AG04450 (cell line): ENCODE results near the gene DCAF6. TPM values are rescaled to one million over a fixed set of nuclear protein-coding genes. Genes with fewer than 3 reads are reported as not detected.

ENCODE experiments used
- CTCF ChIA-PET: fragments of 300-600, 350-600 bp; formaldehyde crosslinking; extraction: SDS; loops from one replicate; lab custom pipeline; 2022; ENCODE audit warnings: antibody characterized with exemption, inconsistent platforms; lab: Charles Lee
- POLR2A ChIA-PET: fragments of 350-600 bp; formaldehyde crosslinking; extraction: SDS; loops from one replicate; lab custom pipeline; 2021; ENCODE audit warnings: antibody characterized with exemption, inconsistent platforms; lab: Yijun Ruan, JAX
- DNase-seq: peaks from one replicate; pipeline ENCODE4 v3.0.0-alpha.2; 2011; ENCODE audit warnings: low read depth, low spot score
- H3K27ac ChIP-seq: one replicate; pipeline ENCODE4 v1.5.1; 2012; ENCODE audit warnings: low read depth, low read length, control low read depth
- H3K27me3 ChIP-seq: one replicate; pipeline ENCODE4 v1.6.0; 2012; ENCODE audit warnings: low read length; ENCODE audit not compliant: control insufficient read depth, insufficient read depth
- H3K4me3 ChIP-seq: 2 replicates; pipeline ENCODE4 v1.5.1; 2011; ENCODE audit warnings: mild to moderate bottlenecking, low read depth, low read length, control low read depth
- H3K9me3 ChIP-seq: 2 replicates; pipeline ENCODE4 v1.5.1; 2012; ENCODE audit warnings: low read length; ENCODE audit not compliant: control insufficient read depth, insufficient read depth
- CTCF ChIP-seq: IDR thresholded peaks from 2 replicates; pipeline ENCODE4 v1.5.1; 2011; ENCODE audit warnings: low read depth, low read length, control low read depth, inconsistent platforms
- polyA plus RNA-seq: library from polyadenylated mRNA; depleted of rRNA; stranded (reverse); fragments of >200 nt; gene quantifications from 2 replicates; pipeline ENCODE4 v1.2.3, GENCODE V29; 2011

The DCAF6 gene
- polyA plus RNA-seq, 1 experiment: 137 TPM

- H3K9me3 ChIP-seq: no peaks in the 10 kb centered on the region
- no peak for TF ChIP-seq CTCF
- H3K4me3 ChIP-seq: no peak overlapping the region
- POLR2A ChIA-PET: no interaction called here
- DNase-seq: no peak
- CTCF ChIA-PET: interaction anchor here (6.4 kb wide), 1 partner anchor 8 kb away, joined by 46 read pairs; no protein-coding TSS in a partner anchor
- peak overlapping the region; percentile 47 for H3K27ac ChIP-seq
- no peaks in the 10 kb centered on the region for H3K27me3 ChIP-seq
Measured at GRCh38 chr1:168089326-168089978, 153.0 kb downstream of the DCAF6 start.

- no peaks in the 10 kb centered on the region for H3K9me3 ChIP-seq
- no peak for DNase-seq
- CTCF ChIA-PET: interaction anchor here (6.4 kb wide), 1 partner anchor 8 kb away, joined by 46 read pairs; no protein-coding TSS in a partner anchor
Measured at GRCh38 chr1:168089979-168090337, 153.5 kb downstream of the DCAF6 start.

GRCh38 chr1:168090395-168090794, 153.9 kb downstream of the DCAF6 start:
- DNase-seq: no peak
- no peaks in the 10 kb centered on the region for H3K27me3 ChIP-seq
- H3K9me3 ChIP-seq: no peaks in the 10 kb centered on the region
- peak overlapping the region; percentile 2 for H3K27ac ChIP-seq
- no peak for TF ChIP-seq CTCF
- CTCF ChIA-PET: interaction anchor here (6.4 kb wide), 1 partner anchor 9 kb away, joined by 46 read pairs; no protein-coding TSS in a partner anchor
- H3K4me3 ChIP-seq: no peak overlapping the region
- POLR2A ChIA-PET: no interaction called here

More at GRCh38 chr1:168089979-168090337, 153.5 kb downstream of the DCAF6 start:
- POLR2A ChIA-PET: no interaction called here
- Histone ChIP-seq H3K27ac (no peak overlapping the region), H3K27me3 (no peaks in the 10 kb centered on the region), H3K4me3 (no peak overlapping the region)
- no peak for TF ChIP-seq CTCF

- Histone ChIP-seq H3K4me3 (no peak overlapping the region), H3K9me3 (no peaks in the 10 kb centered on the region), H3K27ac (no peak overlapping the region), H3K27me3 (no peaks in the 10 kb centered on the region)
- ChIA-PET CTCF (interaction anchor here (6.4 kb wide), 1 partner anchor 9 kb away, joined by 46 read pairs; no protein-coding TSS in a partner anchor), POLR2A (no interaction called here)
- TF ChIP-seq CTCF: no peak
- DNase-seq: no peak
Measured at GRCh38 chr1:168091063-168091462, 154.6 kb downstream of the DCAF6 start.
